Superior temporal gyrus (tissue), 1 donor: ENCODE data around the gene AASDH.

Source experiments
- DNase-seq: peaks from one replicate; pipeline ENCODE4 v3.0.0-alpha.2; 2016; ENCODE audit errors: extremely low spot score

Gene AASDH

DNA sequence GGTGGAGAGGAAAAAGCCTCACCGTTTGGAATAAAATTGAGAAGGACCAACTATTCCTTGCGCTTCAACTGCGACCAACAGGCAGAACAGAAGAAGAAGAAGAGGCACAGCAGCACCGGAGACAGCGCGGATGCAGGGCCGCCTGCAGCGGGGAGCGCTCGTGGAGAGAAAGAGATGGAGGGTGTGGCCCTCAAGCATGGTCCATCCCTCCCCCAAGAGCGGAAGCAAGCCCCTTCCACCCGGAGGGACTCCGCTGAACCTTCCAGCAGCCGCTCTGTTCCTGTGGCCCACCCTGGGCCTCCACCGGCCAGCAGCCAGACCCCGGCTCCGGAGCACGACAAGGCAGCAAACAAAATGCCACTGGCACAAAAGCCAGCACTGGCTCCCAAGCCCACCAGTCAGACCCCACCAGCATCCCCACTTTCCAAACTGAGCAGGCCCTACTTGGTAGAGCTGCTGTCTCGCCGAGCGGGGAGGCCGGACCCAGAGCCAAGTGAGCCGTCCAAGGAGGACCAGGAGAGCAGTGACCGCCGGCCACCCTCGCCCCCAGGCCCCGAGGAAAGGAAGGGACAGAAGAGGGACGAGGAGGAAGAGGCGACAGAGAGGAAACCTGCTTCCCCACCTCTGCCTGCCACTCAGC, 71.2 kb downstream of the AASDH start:
- DNase-seq = no peak

DNA sequence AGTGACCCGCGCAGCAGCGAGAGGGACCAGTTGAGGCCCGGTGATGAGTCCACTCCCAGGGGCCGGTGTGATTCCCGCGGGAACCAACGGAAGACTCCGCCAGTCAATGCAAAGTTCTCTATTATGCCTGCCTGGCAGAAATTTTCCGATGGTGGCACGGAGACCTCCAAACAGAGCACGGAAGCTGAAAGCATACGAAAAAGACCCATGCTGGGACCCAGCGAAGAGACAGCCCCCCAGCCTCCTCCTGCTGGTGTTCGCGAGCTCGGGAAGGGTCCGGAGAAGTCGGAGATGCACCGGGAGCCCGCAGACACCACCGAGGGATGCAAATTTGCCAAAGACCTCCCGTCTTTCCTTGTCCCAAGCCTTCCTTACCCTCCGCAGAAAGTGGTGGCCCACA, 71.7 kb downstream of the AASDH start:
- no peak for DNase-seq

DNA sequence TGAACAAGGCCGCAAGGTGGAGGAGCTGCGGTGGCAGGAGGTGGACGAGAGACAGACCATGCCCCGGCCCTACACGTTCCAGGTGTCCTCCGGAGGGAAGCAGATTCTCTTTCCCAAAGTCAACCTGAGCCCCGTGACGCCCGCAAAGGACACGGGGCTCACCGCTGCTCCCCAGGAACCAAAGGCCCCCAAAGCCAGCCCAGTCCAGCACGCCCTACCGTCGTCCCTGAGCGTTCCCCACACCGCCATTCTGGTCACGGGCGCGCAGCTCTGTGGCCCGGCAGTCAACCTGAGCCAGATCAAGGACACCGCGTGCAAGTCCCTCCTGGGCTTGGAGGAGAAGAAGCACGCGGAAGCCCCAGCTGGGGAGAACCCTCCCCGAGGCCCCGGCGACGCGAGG, 72.2 kb downstream of the AASDH start:
- no peak for DNase-seq

DNA sequence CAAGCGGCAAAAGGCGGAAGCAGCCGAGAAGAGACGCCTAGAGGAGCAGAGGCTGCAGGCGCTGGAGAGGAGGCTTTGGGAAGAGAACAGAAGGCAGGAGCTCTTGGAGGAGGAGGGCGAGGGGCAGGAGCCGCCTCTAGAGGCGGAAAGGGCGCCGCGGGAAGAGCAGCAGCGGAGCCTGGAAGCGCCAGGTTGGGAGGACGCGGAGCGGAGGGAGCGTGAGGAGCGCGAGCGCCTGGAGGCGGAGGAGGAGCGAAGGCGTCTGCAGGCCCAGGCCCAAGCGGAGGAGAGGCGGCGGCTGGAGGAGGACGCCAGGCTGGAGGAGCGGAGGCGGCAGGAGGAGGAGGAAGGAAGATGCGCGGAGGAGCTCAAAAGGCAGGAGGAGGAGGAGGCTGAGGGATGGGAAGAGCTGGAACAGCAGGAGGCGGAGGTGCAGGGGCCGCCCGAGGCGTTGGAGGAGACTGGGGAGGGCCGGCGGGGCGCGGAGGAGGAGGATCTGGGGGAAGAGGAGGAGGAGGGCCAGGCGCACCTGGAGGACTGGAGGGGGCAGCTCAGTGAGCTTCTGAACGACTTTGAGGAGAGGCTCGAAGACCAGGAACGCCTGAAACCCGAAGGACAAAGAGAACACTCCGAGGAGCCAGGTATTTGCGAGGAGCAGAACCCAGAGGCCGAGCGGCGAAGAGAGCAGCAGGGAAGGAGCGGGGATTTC, 72.9 kb downstream of the AASDH start:
- no peak for DNase-seq

DNA sequence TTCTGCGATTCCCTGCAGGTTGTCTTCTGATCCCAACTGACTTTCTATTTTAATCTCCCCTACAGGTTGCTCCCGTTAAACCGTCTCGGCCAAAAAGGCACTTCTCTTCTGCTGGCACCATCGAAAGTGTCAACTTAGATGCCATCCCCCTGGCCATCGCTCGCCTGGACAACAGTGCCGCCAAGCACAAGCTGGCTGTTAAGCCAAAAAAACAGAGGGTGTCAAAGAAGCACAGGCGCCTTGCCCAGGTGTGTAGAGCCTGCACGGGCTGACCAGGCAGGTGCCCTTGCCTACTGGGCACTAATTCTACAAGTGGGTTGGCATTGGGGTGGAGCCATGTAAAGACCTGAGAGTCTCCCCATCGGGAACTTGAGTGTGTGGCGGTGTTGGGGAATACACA, 74.2 kb downstream of the AASDH start:
- no peak for DNase-seq

DNA sequence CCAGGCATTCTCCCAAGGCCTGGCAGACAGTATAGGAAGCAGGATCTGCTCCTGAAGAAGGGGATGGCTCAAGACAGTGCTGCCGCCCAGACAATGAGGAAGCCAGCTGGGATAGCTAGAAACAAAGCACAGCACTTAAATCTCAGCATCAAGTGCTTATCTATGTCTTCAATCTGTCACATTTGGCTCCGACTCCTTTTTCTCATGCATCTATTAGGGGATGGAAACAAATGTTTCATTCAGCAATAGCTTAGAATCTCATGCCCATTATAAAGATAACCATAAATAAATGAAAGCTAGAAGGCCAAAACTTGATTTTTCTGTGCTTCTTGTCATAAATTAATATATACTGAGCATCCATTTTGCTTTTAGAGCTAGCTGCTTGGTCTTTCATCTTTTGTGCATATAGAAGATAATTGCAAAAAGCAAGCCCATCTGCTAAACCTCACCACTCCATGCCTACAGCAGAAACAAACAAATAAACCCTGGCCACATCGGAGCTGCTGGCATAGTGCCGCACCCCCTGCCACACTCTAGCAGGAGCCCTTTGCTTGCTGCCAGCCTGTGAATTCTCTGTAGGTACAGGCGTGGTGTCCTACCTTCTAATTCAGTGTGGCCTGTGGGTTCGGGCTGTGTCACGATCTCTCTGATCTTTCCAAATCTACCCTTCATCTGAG, 75.9 kb downstream of the AASDH start:
- DNase-seq = no peak

DNA sequence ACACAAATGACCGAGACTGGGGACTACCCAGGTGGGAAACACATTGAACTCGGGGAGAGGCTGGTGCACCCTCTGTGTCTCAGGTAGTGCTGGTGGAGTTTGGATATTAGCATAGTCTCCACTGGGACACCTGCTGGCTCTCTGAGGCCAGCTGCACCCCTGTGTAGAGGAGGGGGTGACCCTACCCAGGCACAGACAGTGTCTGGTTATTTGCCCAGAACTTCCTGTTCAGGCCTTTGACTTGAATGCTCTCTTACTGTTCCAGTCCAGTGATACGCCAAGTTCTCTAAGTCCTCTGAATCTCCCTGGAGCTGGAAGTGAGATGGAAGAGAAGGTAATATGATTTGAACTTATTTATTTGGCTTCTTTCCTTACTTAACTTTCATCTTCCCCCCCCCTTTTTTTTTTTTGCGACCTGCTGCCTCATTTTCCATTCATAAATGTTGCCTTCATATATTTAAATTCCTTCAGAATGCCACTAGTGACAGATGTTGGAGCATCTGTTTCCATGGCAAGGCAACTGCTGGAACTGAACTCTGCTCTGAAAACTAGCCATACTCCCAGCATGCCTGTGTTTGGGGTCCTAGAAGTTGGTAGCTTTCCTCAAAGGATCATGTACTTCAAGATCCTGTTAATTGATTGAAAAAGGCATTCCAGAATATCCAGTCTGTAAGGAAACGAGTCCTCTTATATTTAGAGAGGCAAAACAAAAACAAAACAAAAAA, 76.7 kb downstream of the AASDH start:
- DNase-seq = no peak

DNA sequence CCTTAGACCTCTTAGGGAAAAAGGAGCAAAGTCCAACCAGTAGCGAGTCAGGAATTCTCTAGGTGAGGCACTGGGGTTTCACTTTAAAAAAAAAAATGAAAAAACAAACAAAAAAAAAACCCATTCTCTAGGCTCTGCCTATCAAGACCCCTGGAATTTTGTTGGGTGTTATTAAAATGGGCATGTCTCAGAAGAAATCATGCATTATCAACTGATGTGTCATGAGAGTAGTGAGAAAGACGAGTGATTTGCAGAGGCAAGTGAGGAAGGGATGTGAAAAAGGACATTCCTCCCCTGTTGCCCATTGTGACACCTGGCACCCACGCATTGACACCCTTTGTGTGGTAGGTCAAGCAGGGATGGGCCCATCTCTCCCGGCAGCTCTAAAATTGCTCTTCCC, 78.9 kb downstream of the AASDH start:
- DNase-seq = no peak

DNA sequence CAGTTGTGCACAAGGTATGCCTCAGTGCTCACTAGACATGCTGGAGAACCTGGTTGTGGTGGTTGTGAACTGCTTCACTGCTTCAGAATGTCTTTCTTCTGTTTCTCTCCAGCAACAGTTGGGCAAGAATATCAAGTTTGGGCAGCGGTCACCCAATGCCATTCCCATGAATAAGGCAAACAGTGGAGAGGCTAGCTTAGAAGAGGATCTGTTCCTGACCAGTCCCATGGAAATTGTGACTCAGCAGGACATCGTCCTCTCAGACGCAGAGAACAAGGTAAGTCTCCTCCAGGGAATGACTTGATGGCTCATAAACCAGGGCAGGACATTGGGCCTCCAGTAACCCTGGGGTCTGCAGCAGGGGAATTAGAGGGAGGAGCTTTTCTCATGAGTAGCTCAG, 79.9 kb downstream of the AASDH start:
- no peak for DNase-seq

DNA sequence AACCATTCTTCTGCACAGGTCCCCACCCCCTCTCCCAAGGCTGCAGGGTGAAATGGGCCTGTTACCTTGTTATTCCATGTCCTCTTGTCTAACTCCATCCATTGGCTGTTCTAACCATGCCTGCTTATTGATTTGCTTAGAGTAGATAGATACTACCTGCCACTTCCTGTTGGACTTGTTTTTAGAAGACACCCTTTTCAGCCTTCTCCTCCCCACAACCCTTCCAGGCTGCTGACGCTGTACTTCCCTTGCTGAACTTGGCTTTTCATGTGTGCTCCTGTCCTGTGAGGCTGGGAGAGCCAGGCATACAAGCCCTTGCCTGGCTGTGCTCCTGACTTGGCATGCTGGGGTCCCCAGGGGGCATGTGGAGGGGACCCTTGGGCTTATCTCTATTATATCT, 81.9 kb downstream of the AASDH start:
- no peak for DNase-seq

DNA sequence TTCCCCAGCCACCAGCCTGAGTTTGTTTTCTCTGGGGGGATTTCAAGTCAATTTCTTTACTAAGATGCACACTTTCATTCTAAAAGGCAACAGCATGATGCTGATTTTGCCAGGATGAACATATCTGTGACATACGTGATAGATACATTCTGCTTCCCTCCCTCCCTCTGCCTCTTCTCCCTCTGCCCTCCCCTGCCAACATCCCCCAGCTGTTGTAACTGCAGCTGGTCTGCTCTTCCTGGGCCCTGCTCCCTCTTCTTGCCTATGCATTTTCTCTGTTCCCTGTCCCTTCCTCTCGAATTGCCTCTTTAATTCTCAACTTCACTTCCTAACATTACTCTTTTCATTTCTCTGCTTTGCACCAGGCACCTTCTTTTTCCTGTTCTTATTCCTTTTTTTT, 83.4 kb downstream of the AASDH start:
- DNase-seq = no peak

DNA sequence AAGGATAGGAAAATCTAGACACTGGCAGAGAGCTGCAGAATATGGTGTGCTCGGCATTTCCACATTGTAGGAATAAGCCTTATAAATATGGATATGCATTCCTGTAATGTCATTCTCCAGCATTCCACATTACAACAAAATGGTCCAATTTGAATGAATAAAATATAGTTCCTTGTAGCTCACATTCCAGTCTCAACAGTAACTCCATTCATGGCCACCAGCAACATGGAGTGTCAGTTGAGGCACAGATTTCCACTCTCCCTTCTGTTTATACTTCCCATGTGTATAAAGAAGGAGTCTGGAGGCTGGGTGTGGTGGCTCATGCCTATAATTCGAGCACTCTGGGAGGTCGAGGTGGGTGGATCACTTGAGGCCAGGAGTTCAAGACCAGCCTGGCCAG, 84.5 kb downstream of the AASDH start:
- DNase-seq = no peak

DNA sequence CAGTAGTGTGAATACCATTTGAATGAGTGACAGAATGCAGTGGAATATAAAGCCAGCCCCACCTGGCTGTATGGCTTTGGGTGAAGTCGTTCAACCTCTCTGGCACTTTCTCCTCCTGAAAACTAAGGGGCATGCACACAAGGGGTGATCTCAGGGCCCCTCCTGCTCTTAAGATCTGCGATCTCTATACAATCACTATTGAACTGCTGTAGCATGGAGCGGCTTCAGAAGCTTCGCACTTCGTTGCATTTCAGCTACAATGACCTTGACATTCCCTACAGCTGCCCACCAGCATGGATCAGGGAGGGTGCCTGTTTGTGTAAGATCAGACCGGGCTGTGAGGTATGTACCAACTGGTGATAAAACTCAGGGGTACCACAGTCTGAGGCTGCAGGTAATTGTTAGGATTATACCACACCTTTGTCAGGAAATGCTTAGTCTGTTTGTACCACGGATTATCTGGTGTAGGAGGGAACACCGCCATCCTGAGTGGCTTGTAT, 85.2 kb downstream of the AASDH start:
- DNase-seq = no peak

DNA sequence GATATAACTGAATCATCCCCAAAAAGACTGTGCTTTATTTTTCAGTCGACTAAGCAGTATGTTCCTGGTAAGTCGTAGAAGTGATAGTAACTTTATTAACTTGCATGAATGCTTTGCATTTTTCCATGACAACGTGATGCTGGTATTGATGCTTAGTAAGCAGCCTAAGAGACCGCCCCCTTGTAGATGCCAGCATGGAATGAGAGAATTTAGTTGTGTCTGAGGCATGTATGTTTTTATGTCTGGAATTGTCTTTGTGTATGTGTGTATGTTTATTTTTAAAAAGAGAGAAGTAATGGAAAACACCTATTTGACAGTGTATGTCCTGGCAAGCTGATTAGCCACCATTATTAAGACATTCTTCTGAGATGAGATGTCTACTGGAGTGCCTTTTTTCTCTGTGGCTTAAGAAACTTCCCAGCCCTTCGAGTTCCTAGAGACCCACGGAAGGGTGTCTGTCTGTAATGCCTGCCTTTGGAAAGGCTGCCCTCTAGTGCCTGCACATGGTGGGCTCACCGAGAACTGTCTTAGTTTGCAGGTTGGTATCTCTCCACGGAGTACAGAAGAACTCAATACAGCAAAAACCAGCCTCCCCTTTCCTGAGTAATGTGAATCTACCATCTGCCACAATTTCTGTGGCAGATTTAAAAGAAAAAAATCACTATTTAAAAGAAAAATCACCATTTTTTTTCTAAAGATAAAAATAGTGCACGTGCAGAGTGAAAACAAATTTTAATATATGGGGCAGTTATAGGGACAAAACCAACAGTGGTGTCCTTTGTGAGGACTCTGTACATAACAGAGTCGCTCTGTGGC, 85.9 kb downstream of the AASDH start:
- DNase-seq = peak; percentile 91

DNA sequence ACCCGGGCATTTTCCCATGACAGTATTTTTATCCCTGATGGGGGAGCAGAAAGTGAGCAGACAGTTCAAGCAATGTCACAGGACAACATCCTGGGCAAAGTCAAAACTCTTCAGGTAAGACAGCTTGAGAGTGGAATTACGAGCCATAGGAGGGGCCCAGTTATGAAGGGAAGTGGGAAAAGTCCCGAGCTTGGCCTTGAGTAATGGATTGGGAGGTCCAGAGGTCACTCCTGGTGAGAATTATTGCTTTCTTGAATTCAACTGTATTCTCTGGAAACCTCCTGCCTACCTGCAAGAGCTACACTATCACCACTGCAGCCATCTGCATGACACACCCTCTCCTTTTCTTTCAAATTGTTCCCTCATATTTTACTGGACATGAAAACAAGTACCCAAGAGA, 89.1 kb downstream of the AASDH start:
- DNase-seq = no peak

DNA sequence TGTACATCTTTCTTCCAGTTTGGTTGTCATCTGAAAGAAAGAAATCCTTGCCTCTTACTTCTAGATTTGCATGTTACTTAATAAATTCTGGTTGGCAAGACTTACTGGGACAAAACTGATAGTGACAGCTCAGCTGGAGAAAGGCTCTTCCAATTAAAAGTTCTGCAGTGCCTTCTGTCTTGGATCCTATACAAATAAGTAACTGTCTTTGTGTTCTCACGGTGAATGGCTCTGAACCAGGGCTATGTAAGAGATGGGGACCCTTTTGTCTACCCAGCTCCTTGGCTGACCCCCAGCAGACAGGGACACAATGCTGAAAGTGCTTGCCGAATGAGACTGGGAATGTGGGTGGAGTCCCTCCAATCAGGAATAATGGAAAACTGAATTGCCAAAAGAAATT, 89.5 kb downstream of the AASDH start:
- no peak for DNase-seq

DNA sequence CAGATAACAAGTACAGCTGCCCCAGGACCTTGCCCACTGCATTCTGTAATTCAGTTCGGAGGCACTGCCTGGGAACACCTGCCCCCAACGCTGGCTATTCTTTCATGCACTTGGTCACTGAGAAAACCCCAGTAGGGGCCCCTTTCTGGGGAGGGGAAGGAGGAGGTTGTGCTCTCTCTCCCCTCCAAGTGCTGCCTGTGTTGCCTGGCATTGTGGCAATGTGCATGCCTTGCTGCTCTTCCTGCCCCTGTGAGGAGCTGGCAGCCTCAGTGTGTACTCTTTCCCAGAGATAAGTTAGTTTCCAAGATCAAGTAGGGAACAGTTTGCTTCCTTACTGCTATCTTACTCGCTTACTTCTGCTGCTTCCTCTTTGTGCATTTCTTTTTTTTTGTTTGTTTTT, 90.8 kb downstream of the AASDH start:
- DNase-seq = no peak

DNA sequence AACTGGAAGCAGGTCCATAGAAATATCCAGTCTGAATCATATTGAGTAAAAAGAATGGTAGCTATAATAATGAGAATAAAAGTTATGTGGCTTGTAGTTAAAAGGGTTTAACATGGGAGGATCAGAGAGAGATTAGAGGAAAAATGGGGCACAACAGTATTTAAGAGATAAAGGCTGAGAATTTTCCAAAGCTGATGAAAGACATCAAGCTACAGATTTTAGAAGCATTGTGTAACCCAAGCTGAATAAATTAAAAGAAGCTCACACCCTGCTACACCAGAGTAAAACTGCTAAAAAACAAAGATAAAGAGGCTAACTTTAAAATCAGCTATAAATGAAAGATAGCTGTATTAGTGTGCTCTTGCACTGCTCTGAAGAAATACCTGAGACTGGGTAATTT, 94.2 kb downstream of the AASDH start:
- no peak for DNase-seq

DNA sequence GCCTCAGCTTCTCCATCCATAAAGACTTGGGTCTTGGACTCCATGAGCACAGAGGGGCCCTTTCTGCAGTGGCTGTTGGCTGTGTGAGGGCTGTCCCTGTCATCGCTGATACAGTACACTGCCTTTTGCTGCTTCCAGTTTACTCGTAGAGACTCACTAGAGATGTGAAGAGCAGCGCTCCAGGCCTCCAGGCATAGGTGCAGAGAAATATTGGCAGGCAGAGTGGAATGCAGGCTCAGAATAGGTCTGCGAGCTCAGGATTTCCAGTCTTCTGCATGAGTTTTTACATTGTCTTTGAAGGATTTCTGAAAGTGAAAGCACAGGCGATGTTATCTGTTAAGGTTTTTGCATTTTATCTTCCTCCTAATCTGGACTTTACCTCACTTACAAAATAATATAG, 97.4 kb downstream of the AASDH start:
- no peak for DNase-seq

DNA sequence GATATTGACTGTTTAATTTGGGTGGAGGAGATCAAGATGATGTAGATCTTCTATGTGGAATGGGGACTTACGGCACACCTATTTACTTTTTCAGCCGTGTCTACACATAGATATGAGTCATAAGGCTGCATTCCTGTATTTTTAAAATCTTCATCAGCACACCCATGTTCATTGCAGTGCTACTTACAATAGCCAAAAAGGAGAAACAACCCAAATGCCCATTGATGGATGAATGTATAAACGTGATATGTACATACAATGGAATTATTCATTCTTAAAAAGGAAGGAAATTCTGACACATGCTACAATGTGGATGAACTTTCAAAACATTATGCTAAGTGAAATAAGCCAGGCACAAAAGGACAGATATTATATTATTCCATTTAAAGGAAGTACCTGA, 98.6 kb downstream of the AASDH start:
- DNase-seq = no peak
